Mesenchymal stem cell (in vitro differentiated cells and primary cell): Measurements from ENCODE around the gene ALPL.
"Not testable (repeated sequence)": the region's sequence is repeated elsewhere in the genome, so short reads cannot be mapped to it uniquely, and the experiment has no call there.

Source experiments
- DNase-seq: peaks from one replicate; pipeline ENCODE4 v3.0.0-alpha.2; 2013
- H2AFZ ChIP-seq: one replicate; pipeline ENCODE4 v1.6.1; 2013; ENCODE audit warnings: low read depth, mild to moderate bottlenecking, control low read depth, inconsistent platforms, low read length, moderate library complexity
- H2AK5ac ChIP-seq: 2 replicates; pipeline ENCODE4 v1.6.1; 2013; ENCODE audit warnings: low read length, moderate library complexity, mild to moderate bottlenecking, inconsistent platforms; ENCODE audit not compliant: severe bottlenecking
- H2BK120ac ChIP-seq: one replicate; pipeline ENCODE4 v1.6.1; 2013; ENCODE audit warnings: low read depth, mild to moderate bottlenecking, inconsistent platforms, low read length, moderate library complexity
- H2BK12ac ChIP-seq, 2 experiments: one replicate each; pipeline ENCODE4 v1.6.1; 2013; ENCODE audit warnings: inconsistent platforms in 2 of 2, low read length in 2 of 2, mild to moderate bottlenecking in 2 of 2, moderate library complexity in 2 of 2, control low read depth in 1 of 2
- H2BK15ac ChIP-seq: one replicate; pipeline ENCODE4 v1.6.1; 2013; ENCODE audit warnings: mild to moderate bottlenecking, low read depth, inconsistent platforms; ENCODE audit not compliant: poor library complexity, severe bottlenecking
- H2BK5ac ChIP-seq: 2 replicates; pipeline ENCODE4 v1.6.1; 2013; ENCODE audit warnings: low read depth, mild to moderate bottlenecking, low read length, control low read depth, inconsistent platforms; ENCODE audit not compliant: poor library complexity, severe bottlenecking
- H3K14ac ChIP-seq, 2 experiments: one replicate each; pipeline ENCODE4 v1.6.1; 2013; ENCODE audit warnings: inconsistent platforms in 2 of 2, low read length in 2 of 2, control low read depth in 1 of 2, mild to moderate bottlenecking in 1 of 2, moderate library complexity in 1 of 2
- H3K18ac ChIP-seq, 2 experiments: one replicate each; pipeline ENCODE4 v1.6.1; 2013; ENCODE audit warnings: inconsistent platforms in 2 of 2, low read length in 2 of 2, control low read depth in 1 of 2, low read depth in 1 of 2, mild to moderate bottlenecking in 1 of 2
- H3K23ac ChIP-seq, 2 experiments: one replicate each; pipeline ENCODE4 v1.6.1; 2013; ENCODE audit warnings: inconsistent platforms in 2 of 2, low read length in 2 of 2, mild to moderate bottlenecking in 2 of 2, moderate library complexity in 2 of 2, control low read depth in 1 of 2
- H3K27ac ChIP-seq: 2 replicates; pipeline ENCODE4 v1.5.1; 2013; ENCODE audit warnings: mild to moderate bottlenecking, moderate library complexity, low read length, control low read depth, inconsistent platforms; ENCODE audit not compliant: poor library complexity, severe bottlenecking
- H3K27me3 ChIP-seq, 2 experiments: 2 replicates each; pipeline versions ENCODE4 v1.6.1 to v1.7.0; 2013; ENCODE audit warnings: low read length in 2 of 2, mild to moderate bottlenecking in 2 of 2, moderate library complexity in 2 of 2, control low read depth in 1 of 2, inconsistent platforms in 1 of 2; ENCODE audit not compliant: control insufficient read depth in 1 of 2, insufficient read depth in 1 of 2
- H3K36me3 ChIP-seq, 2 experiments: 2 replicates each; pipeline versions ENCODE4 v1.6.1 to v1.7.0; 2013; ENCODE audit warnings: low read length in 2 of 2, control low read depth in 1 of 2, inconsistent platforms in 1 of 2, low read depth in 1 of 2, mild to moderate bottlenecking in 1 of 2; ENCODE audit not compliant: insufficient read depth in 2 of 2, control insufficient read depth in 1 of 2
- H3K4ac ChIP-seq, 2 experiments: one replicate each; pipeline ENCODE4 v1.6.1; 2013; ENCODE audit warnings: inconsistent platforms in 2 of 2, low read length in 2 of 2, mild to moderate bottlenecking in 2 of 2, moderate library complexity in 2 of 2, control low read depth in 1 of 2, low read depth in 1 of 2
- H3K4me1 ChIP-seq: 2 replicates; pipeline ENCODE4 v1.6.1; 2013; ENCODE audit warnings: low read depth, low read length, control low read depth; ENCODE audit not compliant: control insufficient read depth, insufficient read depth
- H3K4me2 ChIP-seq: 2 replicates; pipeline ENCODE4 v1.6.1; 2013; ENCODE audit warnings: low read length, mild to moderate bottlenecking, inconsistent platforms; ENCODE audit not compliant: poor library complexity, severe bottlenecking
- H3K4me3 ChIP-seq, 2 experiments: 2 replicates each; pipeline versions ENCODE4 v1.5.1 to v1.7.0; 2013; ENCODE audit warnings: low read length in 2 of 2, mild to moderate bottlenecking in 2 of 2, control low read depth in 1 of 2, low read depth in 1 of 2; ENCODE audit not compliant: insufficient read depth in 1 of 2
- H3K79me1 ChIP-seq: replicated peaks from 2 replicates; pipeline ENCODE4 v1.6.1; 2013; ENCODE audit warnings: mild to moderate bottlenecking, control low read depth, low read length, inconsistent platforms; ENCODE audit not compliant: poor library complexity, severe bottlenecking
- H3K9ac ChIP-seq: 2 replicates; pipeline ENCODE4 v1.7.0; 2013; ENCODE audit warnings: mild to moderate bottlenecking, low read length, moderate library complexity
- H3K9me3 ChIP-seq: 2 replicates; pipeline ENCODE4 v1.7.0; 2013; ENCODE audit warnings: mild to moderate bottlenecking, low read length; ENCODE audit not compliant: control insufficient read depth
- H4K8ac ChIP-seq: one replicate; pipeline ENCODE4 v1.6.1; 2013; ENCODE audit warnings: inconsistent platforms, mild to moderate bottlenecking, low read length, moderate library complexity
- H4K91ac ChIP-seq: one replicate; pipeline ENCODE4 v1.6.1; 2013; ENCODE audit warnings: mild to moderate bottlenecking, low read length, inconsistent platforms
- WGBS: methylation state at CpG from one replicate; pipeline ENCODE4 v1.1.7; 2013; ENCODE audit warnings: mixed read lengths; 5-methylcytosine and 5-hydroxymethylcytosine counted together

Gene ALPL

GRCh38 chr1:21469581-21469980 is 39.6 kb upstream of the ALPL start:
- Histone ChIP-seq H3K4ac (no peak overlapping the region), H2BK15ac (no peak overlapping the region), H2AFZ (no peak overlapping the region), H2BK120ac (no peak overlapping the region), H3K4me2 (no peak overlapping the region), H3K4me3 (no peak overlapping the region), H3K79me1 (no peaks in the 10 kb centered on the region), H2BK12ac (no peak overlapping the region), H3K36me3 (peaks cover 0 to 23% of the 10 kb centered on the region in 2 experiments), H3K4me1 (no peaks in the 10 kb centered on the region), H4K91ac (no peak overlapping the region), H2AK5ac (no peak overlapping the region), H3K9me3 (no peaks in the 10 kb centered on the region), H2BK5ac (no peak overlapping the region), H4K8ac (no peak overlapping the region), H3K27me3 (no peaks in the 10 kb centered on the region), H3K23ac (no peak overlapping the region), H3K9ac (no peak overlapping the region), H3K27ac (no peak overlapping the region), H3K18ac (no peak overlapping the region), H3K14ac (no peak overlapping the region)
- DNase-seq, result no peak
- 93% methylated on average over 9 of the region's 9 CpGs for WGBS

- no peak for DNase-seq
These were observed 36.4 kb upstream of the ALPL start for GRCh38 chr1:21472861-21473260.

GRCh38 chr1:21478356-21478755 is 30.9 kb upstream of the ALPL start:
- WGBS, result 92% methylated on average over 6 of the region's 6 CpGs
- H3K4me1 ChIP-seq, result no peaks in the 10 kb centered on the region
- no peak overlapping the region for H2BK12ac ChIP-seq
- no peak overlapping the region for H3K4me3 ChIP-seq
- peaks cover 10 to 34% of the 10 kb centered on the region in 2 experiments for H3K36me3 ChIP-seq
- DNase-seq, result no peak
- no peaks in the 10 kb centered on the region for H3K27me3 ChIP-seq
- no peak overlapping the region for H3K23ac ChIP-seq
- no peak overlapping the region for H4K91ac ChIP-seq
- H3K79me1 ChIP-seq, result no peaks in the 10 kb centered on the region
- no peak overlapping the region for H3K14ac ChIP-seq
- H2AFZ ChIP-seq, result no peak overlapping the region
- no peak overlapping the region for H3K18ac ChIP-seq
- no peak overlapping the region for H2BK5ac ChIP-seq
- no peak overlapping the region for H2BK120ac ChIP-seq
- H3K9me3 ChIP-seq, result no peaks in the 10 kb centered on the region
- H2AK5ac ChIP-seq, result no peak overlapping the region
- H3K4ac ChIP-seq, result no peak overlapping the region
- H3K27ac ChIP-seq, result no peak overlapping the region
- H2BK15ac ChIP-seq, result no peak overlapping the region
- H3K9ac ChIP-seq, result no peak overlapping the region
- H4K8ac ChIP-seq, result no peak overlapping the region
- H3K4me2 ChIP-seq, result no peak overlapping the region

More at GRCh38 chr1:21472861-21473260, 36.4 kb upstream of the ALPL start:
- Histone ChIP-seq H4K91ac (no peak overlapping the region), H2BK120ac (no peak overlapping the region), H2AK5ac (no peak overlapping the region), H2AFZ (no peak overlapping the region), H3K4me1 (no peaks in the 10 kb centered on the region), H2BK5ac (no peak overlapping the region), H3K14ac (no peak overlapping the region), H2BK12ac (no peak overlapping the region), H3K9ac (no peak overlapping the region), H3K18ac (no peak overlapping the region), H3K79me1 (no peaks in the 10 kb centered on the region), H3K27ac (no peak overlapping the region), H3K9me3 (no peaks in the 10 kb centered on the region), H4K8ac (no peak overlapping the region), H3K4me3 (no peak overlapping the region), H3K36me3 (peaks cover 2 to 32% of the 10 kb centered on the region in 2 experiments), H3K4ac (no peak overlapping the region), H2BK15ac (no peak overlapping the region), H3K23ac (no peak overlapping the region), H3K27me3 (no peaks in the 10 kb centered on the region), H3K4me2 (no peak overlapping the region)
- WGBS, result over 99% methylated on average over 5 of the region's 5 CpGs

GRCh38 chr1:21483881-21484280 is 25.3 kb upstream of the ALPL start:
- H2BK120ac ChIP-seq, H3K18ac ChIP-seq, H2BK12ac ChIP-seq, H2BK5ac ChIP-seq, H3K9ac ChIP-seq, H3K4me3 ChIP-seq, H3K27me3 ChIP-seq, H3K79me1 ChIP-seq, H3K14ac ChIP-seq, H3K9me3 ChIP-seq, H2AFZ ChIP-seq, H2AK5ac ChIP-seq, H4K8ac ChIP-seq, H2BK15ac ChIP-seq, DNase-seq, H3K4me2 ChIP-seq, H3K23ac ChIP-seq, H3K27ac ChIP-seq, H3K4ac ChIP-seq, H3K36me3 ChIP-seq, H4K91ac ChIP-seq, H3K4me1 ChIP-seq: not testable (repeated sequence)
- WGBS, result no CpG with 5 or more reads among the region's 4 CpGs
